SK-N-SH treated with all-trans-retinoic acid at 6 μM for 48 hours (cell line): ENCODE data around the gene SPTLC1.
"Not testable (repeated sequence)": the region's sequence is repeated elsewhere in the genome, so short reads cannot be mapped to it uniquely, and the experiment has no call there.

Experiments
- ATAC-seq: fragments of 200-7000 bp; cut with Tn5 transposase; 3 replicates; pipeline ENCODE4 v1.9.1; 2020; ENCODE audit warnings: mild to moderate bottlenecking, moderate library complexity
- ARNTL ChIP-seq: fragments of 450-650 bp; formaldehyde crosslinking; IDR thresholded peaks from 2 replicates; pipeline ENCODE4 v1.5.0; 2020; ENCODE audit warnings: low read depth, mild to moderate bottlenecking, moderate library complexity, borderline replicate concordance
- BACH2 ChIP-seq: fragments of 250-450 bp; sonication (Bioruptor Pico); IDR thresholded peaks from 2 replicates; pipeline ENCODE4 v1.9.0; 2021; ENCODE audit warnings: mild to moderate bottlenecking, borderline replicate concordance
- CSDC2 ChIP-seq: fragments of 250-450 bp; sonication (Bioruptor Pico); IDR thresholded peaks from 2 replicates; pipeline ENCODE4 v1.5.0; 2020; ENCODE audit warnings: mild to moderate bottlenecking, moderate library complexity
- ESRRG ChIP-seq: fragments of 250-450 bp; sonication (Bioruptor Pico); IDR thresholded peaks from 2 replicates; pipeline ENCODE4 v1.6.1; 2021; ENCODE audit warnings: mild to moderate bottlenecking
- ISL1 ChIP-seq: fragments of 250-450 bp; sonication (Bioruptor Pico); IDR thresholded peaks from 2 replicates; pipeline ENCODE4 v2.1.2; 2022; ENCODE audit warnings: mild to moderate bottlenecking, moderate library complexity
- OSR1 ChIP-seq: fragments of 250-450 bp; sonication (Bioruptor Pico); IDR thresholded peaks from 2 replicates; pipeline ENCODE4 v1.8.0; 2022; ENCODE audit warnings: moderate library complexity, mild to moderate bottlenecking, inconsistent platforms
- PPARA ChIP-seq: fragments of 250-450 bp; sonication (Bioruptor Pico); IDR thresholded peaks from 2 replicates; pipeline ENCODE4 v1.5.0; 2020; ENCODE audit warnings: mild to moderate bottlenecking, borderline replicate concordance
- RARB ChIP-seq: fragments of 250-450 bp; sonication (Bioruptor Pico); IDR thresholded peaks from 2 replicates; pipeline ENCODE4 v1.8.0; 2021; ENCODE audit warnings: mild to moderate bottlenecking, moderate library complexity
- SNAI2 ChIP-seq: fragments of 250-450 bp; sonication (Bioruptor Pico); IDR thresholded peaks from 2 replicates; pipeline ENCODE4 v1.5.0; 2020; ENCODE audit warnings: mild to moderate bottlenecking, moderate library complexity
- TCF4 ChIP-seq: fragments of 250-450 bp; sonication (Bioruptor Pico); IDR thresholded peaks from 2 replicates; pipeline ENCODE4 v1.8.0; 2021; ENCODE audit warnings: mild to moderate bottlenecking, moderate library complexity, borderline replicate concordance
- TOX ChIP-seq: fragments of 250-450 bp; sonication (Bioruptor Pico); IDR thresholded peaks from 2 replicates; pipeline ENCODE4 v1.8.0; 2021; ENCODE audit warnings: mild to moderate bottlenecking, moderate library complexity, borderline replicate concordance
- ZFP3 ChIP-seq: fragments of 250-450 bp; sonication (Bioruptor Pico); IDR thresholded peaks from 2 replicates; pipeline ENCODE4 v1.5.0; 2020; ENCODE audit warnings: mild to moderate bottlenecking, moderate library complexity
- ZFP30 ChIP-seq: fragments of 450-650 bp; formaldehyde crosslinking; IDR thresholded peaks from 2 replicates; pipeline ENCODE4 v1.5.0; 2022; ENCODE audit warnings: mild to moderate bottlenecking, moderate library complexity
- ZNF565 ChIP-seq: fragments of 450-650 bp; formaldehyde crosslinking; conservative IDR thresholded peaks from 2 replicates; pipeline ENCODE4 v1.5.0; 2020; ENCODE audit warnings: low read depth, mild to moderate bottlenecking, moderate library complexity
- ZNF70 ChIP-seq: fragments of 450-650 bp; formaldehyde crosslinking; IDR thresholded peaks from 2 replicates; pipeline ENCODE4 v1.5.0; 2020; ENCODE audit warnings: mild to moderate bottlenecking, moderate library complexity
- ZNF8 ChIP-seq: fragments of 450-650 bp; formaldehyde crosslinking; IDR thresholded peaks from 2 replicates; pipeline ENCODE4 v1.5.0; 2020; ENCODE audit warnings: mild to moderate bottlenecking, moderate library complexity
- TF ChIP-seq, protein P1 (sequence below): fragments of 250-450 bp; sonication (Bioruptor Pico); IDR thresholded peaks from 2 replicates; pipeline ENCODE4 v1.5.1; 2021; ENCODE audit warnings: mild to moderate bottlenecking, moderate library complexity
- TF ChIP-seq, protein P2 (sequence below): fragments of 250-450 bp; sonication (Bioruptor Pico); IDR thresholded peaks from 2 replicates; pipeline ENCODE4 v1.5.0; 2020; ENCODE audit warnings: mild to moderate bottlenecking, moderate library complexity
- TF ChIP-seq, protein P3 (sequence below): fragments of 250-450 bp; sonication (Bioruptor Pico); IDR thresholded peaks from 2 replicates; pipeline ENCODE4 v1.5.1; 2020; ENCODE audit warnings: low read depth, mild to moderate bottlenecking, moderate library complexity
- TF ChIP-seq, protein P4 (sequence below): fragments of 250-450 bp; sonication (Bioruptor Pico); IDR thresholded peaks from 2 replicates; pipeline ENCODE4 v1.8.0; 2021; ENCODE audit warnings: low read depth, mild to moderate bottlenecking, moderate library complexity, borderline replicate concordance

Gene SPTLC1

DNA sequence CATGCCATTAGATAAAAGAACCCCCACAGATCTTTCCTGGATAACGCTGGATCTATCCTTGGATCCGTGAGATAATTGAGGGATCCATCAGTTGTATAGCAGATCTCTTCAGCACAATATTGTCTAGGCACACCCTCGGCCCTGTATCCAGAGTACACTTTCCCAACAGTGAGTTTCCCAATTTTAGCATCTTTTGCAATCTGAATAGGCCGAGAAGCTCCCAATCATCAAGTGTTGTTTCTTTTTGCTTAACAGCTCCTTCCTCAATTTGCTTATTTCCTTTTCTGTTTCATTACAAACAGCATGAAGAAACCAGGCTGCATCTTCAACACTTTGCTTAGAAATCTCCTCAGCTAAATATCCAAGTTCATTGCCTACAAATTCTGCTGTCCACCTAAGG lies 4.4 kb upstream of the SPTLC1 start (continued):
- TF ChIP-seq BACH2 (no peak), ZNF565 (CRISPR knock-in tag) (no peak)
- TF ChIP-seq, all 23 proteins: peak for 0

DNA sequence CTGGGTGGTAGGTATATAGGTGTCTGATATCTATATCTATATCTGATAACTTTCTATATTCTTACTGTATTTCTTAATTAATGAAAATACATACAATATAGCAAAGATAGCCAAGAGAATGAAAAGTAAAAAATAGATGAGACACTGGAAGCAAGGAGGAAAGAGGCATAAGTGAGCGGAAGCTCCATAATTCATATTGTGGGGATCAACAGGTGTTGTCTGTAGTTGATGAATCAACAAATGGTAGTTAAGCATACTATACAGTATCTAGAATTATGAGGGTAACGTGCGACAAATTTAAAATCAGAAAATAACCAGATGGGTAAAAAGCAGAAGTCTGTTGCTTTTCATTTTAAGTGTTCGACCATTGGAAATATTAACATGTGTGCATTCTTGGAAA lies 7.1 kb downstream of the SPTLC1 start:
- TF ChIP-seq ARNTL = no peak
- TF ChIP-seq, protein P1, sequence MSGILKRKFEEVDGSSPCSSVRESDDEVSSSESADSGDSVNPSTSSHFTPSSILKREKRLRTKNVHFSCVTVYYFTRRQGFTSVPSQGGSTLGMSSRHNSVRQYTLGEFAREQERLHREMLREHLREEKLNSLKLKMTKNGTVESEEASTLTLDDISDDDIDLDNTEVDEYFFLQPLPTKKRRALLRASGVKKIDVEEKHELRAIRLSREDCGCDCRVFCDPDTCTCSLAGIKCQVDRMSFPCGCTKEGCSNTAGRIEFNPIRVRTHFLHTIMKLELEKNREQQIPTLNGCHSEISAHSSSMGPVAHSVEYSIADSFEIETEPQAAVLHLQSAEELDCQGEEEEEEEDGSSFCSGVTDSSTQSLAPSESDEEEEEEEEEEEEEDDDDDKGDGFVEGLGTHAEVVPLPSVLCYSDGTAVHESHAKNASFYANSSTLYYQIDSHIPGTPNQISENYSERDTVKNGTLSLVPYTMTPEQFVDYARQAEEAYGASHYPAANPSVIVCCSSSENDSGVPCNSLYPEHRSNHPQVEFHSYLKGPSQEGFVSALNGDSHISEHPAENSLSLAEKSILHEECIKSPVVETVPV (CRISPR knock-in tag) = no peak
- TF ChIP-seq TOX (CRISPR knock-in tag) = no peak
- TF ChIP-seq PPARA = no peak
- TF ChIP-seq RARB (CRISPR knock-in tag) = no peak
- TF ChIP-seq, protein P2, sequence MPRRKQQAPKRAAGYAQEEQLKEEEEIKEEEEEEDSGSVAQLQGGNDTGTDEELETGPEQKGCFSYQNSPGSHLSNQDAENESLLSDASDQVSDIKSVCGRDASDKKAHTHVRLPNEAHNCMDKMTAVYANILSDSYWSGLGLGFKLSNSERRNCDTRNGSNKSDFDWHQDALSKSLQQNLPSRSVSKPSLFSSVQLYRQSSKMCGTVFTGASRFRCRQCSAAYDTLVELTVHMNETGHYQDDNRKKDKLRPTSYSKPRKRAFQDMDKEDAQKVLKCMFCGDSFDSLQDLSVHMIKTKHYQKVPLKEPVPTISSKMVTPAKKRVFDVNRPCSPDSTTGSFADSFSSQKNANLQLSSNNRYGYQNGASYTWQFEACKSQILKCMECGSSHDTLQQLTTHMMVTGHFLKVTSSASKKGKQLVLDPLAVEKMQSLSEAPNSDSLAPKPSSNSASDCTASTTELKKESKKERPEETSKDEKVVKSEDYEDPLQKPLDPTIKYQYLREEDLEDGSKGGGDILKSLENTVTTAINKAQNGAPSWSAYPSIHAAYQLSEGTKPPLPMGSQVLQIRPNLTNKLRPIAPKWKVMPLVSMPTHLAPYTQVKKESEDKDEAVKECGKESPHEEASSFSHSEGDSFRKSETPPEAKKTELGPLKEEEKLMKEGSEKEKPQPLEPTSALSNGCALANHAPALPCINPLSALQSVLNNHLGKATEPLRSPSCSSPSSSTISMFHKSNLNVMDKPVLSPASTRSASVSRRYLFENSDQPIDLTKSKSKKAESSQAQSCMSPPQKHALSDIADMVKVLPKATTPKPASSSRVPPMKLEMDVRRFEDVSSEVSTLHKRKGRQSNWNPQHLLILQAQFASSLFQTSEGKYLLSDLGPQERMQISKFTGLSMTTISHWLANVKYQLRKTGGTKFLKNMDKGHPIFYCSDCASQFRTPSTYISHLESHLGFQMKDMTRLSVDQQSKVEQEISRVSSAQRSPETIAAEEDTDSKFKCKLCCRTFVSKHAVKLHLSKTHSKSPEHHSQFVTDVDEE (CRISPR knock-in tag) = no peak
- no peak for TF ChIP-seq BACH2
- TF ChIP-seq ZNF565 (CRISPR knock-in tag) = no peak
- no peak for TF ChIP-seq TCF4 (CRISPR knock-in tag)
- TF ChIP-seq SNAI2 (CRISPR knock-in tag) = no peak
- no peak for TF ChIP-seq CSDC2 (CRISPR knock-in tag)
- no peak for TF ChIP-seq ZNF70 (CRISPR knock-in tag)
- no peak for ATAC-seq

DNA sequence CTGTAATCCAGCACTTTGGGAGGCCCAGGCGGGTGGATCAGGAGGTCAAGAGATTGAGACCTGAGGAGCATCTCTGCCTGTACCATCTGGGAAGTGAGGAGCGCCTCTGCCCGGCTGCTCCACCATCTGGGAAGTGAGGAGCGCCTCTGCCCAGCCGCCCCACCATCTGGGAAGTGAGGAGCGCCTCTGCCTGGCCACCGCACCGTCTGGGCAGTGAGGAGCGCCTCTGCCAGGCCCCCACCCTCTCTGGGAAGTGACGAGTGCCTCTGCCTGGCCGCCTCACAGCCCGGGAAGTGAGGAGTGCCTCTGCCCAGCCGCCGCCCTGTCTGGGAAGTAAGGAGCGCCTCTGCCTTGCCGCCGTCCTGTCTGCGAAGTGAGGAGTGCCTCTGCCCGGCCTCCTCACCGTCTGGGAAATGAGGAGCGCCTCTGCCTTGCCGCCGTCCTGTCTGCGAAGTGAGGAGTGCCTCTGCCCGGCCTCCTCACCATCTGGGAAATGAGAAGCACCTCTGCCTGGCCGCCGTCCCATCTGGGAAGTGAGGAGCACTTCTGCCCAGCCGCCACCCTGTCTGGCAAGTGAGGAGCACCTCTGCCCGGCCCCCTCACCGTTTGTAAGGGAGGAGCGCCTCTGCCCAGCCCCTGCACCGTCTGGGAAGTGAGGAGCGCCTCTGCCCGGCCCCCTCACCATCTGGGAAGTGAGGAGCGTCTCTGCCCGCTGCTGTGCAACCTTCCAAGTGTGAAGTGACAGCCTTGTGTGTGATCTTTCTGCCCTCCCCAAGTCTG lies 9.6 kb downstream of the SPTLC1 start:
- ATAC-seq = not testable (repeated sequence)

DNA sequence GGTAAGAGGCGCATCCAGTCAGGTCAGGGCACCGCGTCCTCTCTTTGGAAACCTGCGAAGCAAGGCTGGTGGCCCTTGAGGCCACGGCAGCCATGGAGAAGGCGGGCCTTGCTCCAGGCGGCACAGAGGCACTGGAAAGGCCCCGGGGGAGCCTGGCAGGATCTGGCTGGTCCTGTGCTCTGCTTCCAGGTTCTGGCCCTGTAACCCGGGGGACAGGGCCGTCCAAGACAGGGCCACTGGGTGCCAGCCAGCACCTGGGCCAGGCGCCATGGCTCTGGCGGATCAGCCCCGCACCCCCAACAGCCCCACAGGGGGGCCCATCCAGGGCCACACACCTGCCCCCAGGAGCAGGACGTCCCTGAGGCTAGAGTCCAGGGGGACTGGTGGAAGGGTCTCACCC lies 11.6 kb downstream of the SPTLC1 start:
- not testable (repeated sequence) for ATAC-seq

DNA sequence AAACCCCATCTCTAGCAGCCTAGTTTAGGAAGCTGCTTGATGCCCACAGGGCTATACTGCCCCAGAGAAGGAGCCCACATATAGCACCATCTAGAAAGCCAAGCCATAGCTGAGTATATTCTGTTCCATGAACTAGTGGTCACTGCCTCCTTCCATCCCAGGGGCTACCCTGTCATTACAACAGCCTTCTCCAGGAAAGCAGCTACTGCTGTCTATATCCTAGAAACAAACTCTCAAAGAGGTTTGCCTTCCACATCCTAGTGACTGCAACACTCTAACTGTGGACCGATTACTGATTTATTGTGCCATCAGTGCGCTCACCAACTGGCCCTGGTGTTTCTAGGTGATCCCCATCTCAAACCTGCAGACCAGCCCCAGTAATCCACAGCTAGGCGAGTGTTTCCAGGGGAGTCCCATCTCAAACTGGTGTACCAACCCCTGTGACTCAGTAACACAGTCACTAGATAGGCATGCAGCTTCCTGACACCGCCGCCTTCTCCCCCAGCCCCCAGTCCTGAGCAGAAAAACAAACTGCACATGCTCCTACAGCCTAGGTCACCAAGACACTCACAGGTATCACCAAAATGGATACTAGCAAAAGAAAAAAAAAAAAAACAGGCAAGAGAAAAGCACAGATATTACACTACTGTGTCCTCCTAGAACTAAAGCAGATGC lies 14.8 kb downstream of the SPTLC1 start:
- ATAC-seq = peak; percentile 98
- TF ChIP-seq OSR1 (no peak), RARB (CRISPR knock-in tag) (no peak), ZFP30 (no peak), ESRRG (no peak), BACH2 (no peak), SNAI2 (CRISPR knock-in tag) (no peak), ZFP3 (CRISPR knock-in tag) (no peak), ISL1 (CRISPR knock-in tag) (no peak), ZNF8 (no peak), TCF4 (CRISPR knock-in tag) (no peak)
- TF ChIP-seq, protein P3, sequence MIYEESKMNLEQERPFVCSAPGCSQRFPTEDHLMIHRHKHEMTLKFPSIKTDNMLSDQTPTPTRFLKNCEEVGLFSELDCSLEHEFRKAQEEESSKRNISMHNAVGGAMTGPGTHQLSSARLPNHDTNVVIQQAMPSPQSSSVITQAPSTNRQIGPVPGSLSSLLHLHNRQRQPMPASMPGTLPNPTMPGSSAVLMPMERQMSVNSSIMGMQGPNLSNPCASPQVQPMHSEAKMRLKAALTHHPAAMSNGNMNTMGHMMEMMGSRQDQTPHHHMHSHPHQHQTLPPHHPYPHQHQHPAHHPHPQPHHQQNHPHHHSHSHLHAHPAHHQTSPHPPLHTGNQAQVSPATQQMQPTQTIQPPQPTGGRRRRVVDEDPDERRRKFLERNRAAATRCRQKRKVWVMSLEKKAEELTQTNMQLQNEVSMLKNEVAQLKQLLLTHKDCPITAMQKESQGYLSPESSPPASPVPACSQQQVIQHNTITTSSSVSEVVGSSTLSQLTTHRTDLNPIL (CRISPR knock-in tag) = no peak
- TF ChIP-seq, protein P4, sequence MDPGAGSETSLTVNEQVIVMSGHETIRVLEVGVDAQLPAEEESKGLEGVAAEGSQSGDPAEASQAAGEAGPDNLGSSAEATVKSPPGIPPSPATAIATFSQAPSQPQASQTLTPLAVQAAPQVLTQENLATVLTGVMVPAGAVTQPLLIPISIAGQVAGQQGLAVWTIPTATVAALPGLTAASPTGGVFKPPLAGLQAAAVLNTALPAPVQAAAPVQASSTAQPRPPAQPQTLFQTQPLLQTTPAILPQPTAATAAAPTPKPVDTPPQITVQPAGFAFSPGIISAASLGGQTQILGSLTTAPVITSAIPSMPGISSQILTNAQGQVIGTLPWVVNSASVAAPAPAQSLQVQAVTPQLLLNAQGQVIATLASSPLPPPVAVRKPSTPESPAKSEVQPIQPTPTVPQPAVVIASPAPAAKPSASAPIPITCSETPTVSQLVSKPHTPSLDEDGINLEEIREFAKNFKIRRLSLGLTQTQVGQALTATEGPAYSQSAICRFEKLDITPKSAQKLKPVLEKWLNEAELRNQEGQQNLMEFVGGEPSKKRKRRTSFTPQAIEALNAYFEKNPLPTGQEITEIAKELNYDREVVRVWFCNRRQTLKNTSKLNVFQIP = no peak
